ENCODE measurements around the gene PPARD.
A peak's percentile ranks its signal among the peaks of the same experiment; 100 is the strongest.
"Not testable (repeated sequence)": the region's sequence is repeated elsewhere in the genome, so short reads cannot be mapped to it uniquely, and the experiment has no call there.

PPARD gene

DNA sequence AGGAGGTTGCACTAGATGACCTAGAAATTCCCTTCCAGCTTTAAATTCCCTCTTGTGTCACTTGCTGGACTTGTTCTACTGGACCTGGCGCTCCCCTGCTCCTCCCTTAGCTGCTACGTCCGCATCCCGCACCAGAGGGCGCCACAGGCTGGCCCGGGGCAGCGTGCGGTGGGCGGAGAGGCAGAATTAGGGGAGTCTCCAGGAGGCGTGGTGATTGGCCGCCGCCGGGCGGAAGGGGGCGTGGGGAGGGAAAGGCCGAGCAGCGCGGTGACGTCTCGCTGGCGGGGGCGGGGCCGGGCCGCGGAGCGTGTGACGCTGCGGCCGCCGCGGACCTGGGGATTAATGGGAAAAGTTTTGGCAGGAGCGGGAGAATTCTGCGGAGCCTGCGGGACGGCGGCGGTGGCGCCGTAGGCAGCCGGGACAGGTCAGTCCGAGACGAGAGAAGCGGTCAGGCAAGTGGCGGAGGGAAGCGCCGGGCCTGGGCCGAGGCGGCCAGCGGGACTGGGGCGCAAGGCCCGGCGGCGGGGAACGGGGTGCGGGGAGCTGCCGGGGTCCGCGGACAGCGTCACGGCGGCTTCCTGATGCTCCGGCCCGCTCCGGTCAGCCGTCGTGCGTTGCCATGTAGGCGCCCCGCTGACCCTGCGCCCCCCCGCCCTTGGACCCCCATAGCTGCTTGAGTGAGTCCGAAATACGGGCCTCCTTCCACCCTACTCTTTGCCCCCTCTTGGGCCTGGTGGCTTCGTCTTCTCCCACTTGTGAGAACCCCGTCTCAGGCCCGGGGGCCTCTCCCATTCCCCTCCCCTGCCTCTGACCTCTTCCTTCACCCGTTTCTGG, at the start of gene PPARD:
PPARD (plus strand) TSS at position 301 of the 834 bp plus-strand sequence. CDS start 68,530 bp downstream, outside the sequence.
- peak; percentile 98 for DNase-seq (ENCODE audit: low spot score)

DNA sequence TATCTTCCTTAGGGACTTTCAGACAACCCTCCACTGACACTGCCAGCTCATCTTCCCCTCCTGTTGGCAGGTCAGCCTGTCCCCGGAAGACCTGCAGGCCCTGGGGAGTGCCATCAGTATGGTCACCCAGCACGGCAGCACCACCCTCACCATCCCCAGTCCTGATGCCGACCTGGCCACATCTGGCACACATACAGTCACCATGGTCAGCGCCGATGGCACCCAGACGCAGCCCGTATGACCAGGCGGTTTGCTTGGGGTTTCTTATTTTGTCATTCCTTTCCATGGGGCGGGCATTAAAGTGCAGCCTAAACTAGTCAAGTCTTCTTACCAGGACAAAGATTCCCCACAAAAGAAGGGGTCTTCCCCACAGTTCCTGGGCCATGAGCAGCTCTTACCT, 48.7 kb upstream of the PPARD start:
- DNase-seq (ENCODE audit: low spot score), result no peak

DNA sequence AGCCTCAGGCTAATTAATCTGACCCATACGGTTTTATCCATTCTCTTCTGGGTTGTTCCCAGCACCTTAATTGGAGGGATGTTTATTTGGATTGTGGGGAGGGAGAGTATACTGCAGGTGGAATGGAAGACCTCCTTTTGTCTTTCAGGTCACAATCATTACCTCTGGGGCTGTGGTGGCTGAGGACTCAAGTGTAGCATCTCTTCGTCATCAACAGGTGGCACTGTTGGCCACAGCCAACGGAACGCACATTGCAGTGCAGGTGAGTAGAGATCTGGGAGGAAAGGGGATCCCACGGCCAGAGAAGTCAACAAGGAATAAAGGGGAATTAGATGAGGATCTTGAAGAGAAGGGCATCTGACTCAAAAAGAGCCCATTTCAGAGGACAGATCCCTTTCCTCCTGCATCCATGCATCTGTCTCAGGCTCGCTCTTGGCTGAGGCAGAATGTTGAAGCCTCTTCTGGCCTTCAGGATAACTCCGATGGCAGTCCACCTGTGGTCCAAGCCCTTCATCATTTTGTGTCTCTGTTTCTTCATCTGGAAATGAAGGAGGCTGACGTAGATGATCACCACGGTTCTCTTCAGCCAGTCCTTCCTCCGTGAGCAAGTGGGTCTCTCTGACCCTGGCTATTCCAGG, 47.9 kb upstream of the PPARD start:
- DNase-seq (ENCODE audit: low spot score), result peak; percentile 66

DNA sequence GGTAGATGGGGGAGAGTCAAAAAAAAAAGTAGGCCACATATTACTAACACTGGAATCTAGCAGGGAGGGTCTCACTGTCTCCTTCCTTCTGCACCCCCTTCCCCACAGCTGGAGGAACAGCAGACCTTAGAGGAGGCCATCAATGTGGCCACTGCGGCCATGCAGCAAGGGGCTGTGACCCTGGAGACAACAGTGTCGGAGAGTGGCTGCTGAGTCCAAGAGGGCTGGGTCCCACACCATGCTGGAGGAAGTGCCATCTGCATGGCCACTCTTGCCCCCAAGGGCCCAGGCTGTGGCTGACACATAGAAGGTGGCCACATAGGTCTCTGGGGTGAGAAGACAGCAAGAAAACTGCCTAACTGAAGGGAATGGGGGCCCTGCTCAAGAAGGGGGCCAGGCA, 47.3 kb upstream of the PPARD start:
- DNase-seq (ENCODE audit: low spot score), result no peak

DNA sequence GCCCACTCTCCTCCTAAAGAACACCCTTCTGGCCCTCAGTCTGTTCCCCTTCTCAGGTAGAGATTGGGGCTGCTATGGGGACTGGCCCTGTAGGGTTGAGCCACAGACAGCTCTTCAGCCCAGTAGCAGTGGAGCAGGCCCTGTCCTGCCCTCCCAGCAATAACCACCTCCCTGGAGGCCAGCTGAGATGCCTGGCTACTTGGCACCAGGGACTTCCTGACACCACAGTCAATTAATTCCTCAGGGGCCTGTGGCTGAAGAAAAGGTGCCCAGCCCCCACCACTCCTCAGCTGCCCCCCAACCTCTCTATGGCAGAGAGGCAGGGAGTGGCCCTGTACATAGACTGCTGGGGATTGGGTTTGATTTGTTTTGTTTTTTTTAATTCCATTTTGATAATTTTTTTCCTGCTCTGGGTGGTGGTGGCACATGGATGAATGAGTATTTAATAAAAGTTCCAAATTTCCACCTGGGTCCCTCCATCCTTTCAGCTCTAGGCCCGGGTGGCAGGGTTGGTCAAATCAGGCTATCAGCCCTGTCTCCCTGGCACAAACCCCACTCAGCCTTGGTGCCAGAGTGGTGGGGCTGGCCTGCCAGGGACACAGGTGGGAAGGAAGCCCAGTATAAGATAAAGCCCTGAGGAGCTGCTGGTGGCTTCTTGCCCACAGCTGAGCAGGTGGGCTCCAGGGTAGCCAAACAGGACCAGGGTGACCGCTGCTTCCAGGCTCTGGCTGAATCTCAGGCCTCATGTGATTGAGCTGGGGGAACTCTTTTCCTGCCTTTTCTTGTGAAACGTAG, 46.6 kb upstream of the PPARD start:
- no peak for DNase-seq (ENCODE audit: low spot score)

DNA sequence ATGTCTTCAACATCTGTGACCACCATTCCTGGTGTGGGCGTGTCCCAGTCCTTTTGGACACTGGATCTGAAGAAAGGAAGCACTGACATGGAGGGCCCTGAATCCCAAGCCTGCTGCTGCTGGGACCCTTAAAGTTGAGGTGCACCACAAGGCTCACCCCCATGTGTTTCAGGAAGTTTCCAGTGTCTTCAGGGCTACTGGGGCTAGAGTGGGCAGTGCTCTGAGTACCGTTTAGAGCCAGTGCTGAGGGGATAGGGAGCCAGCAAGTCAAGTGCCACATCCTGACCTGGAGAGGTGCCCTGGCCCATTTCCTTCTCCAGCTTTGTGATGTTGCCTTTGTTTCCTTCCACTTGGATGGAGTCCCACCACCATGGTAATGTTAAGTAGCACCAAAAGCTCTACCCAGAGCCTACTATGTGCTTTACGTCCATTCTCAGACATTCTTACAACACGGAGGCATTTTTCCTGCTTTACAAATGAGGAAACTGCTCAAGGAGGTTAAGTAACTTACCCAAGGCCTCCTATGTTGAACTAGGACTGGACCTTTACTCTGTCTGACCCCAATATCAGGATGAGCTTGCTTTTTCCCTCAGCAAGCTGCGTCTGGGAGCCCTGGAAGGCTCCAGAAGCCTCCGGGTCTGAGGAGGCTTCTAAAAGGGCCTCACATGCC, 45.3 kb upstream of the PPARD start:
- DNase-seq (ENCODE audit: low spot score), result no peak

DNA sequence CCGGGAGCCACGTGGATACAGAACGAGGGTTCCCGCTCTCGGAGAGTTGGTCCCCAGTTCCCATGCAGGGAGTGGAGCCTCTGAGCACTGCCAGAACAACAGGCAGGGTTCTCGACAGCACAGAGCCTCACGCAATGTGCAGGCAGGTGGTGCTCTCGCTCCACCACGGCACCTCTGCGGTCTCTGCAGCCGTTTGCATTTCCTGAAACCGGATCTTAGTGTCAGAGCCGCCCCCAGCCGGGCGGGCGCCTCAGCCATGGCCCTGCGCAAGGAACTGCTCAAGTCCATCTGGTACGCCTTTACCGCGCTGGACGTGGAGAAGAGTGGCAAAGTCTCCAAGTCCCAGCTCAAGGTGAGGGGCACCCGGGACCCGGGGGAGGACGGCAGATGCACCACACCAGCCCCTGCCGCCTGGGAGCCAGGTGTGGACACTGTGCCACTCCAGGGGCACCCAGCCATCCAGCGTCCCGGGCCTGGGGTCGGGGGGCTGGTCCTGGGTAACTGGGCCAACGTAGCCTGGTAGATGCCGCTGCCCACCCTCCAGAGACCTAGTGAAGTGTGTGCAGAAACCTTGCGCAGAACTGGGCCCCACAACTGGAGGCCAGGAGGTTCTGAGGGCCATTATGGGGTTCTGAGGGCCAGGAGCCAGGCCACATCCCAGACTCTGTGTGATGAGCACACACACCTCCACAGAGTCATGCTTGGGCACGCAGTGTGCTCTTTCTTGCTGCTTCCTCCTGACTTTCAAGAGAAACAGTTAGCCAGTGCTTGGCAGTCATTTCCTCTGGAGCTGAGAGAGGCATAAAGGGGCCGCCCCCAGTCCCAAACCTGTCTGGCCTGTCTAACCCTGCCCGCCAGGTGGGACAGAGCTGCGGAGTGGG, 44.5 kb upstream of the PPARD start, which contains the start of gene DEF6:
DEF6 (plus strand) TSS at position 218 of the 881 bp plus-strand sequence; CDS start at position 257, 39 bp downstream.
- DNase-seq (ENCODE audit: low spot score), result peak; percentile 69

DNA sequence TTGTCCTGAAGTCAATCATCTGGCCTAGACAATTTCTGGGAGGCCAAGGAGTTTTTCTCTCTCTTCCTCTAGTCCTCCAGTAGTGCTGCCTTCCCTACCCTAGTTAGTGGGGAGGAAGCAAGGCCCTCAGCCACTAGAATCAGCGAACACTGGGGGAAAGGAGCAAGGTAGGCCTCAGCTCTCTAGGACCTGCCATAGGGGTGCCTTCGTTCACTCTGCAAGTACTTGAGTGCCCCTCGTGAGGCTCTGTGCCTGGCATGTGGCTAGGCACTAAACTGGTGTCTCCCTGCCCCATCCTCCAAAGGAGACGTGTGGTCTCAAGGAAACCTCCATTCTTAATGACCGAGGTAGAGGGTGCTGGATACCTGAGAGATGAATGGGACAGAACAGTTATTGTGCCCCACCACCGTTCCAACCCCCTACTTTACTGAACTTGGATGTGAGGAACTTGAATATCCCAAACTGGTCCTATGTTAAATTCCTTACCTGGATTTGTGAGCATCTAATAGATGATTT, 43.7 kb upstream of the PPARD start:
- no peak for DNase-seq (ENCODE audit: low spot score)

DNA sequence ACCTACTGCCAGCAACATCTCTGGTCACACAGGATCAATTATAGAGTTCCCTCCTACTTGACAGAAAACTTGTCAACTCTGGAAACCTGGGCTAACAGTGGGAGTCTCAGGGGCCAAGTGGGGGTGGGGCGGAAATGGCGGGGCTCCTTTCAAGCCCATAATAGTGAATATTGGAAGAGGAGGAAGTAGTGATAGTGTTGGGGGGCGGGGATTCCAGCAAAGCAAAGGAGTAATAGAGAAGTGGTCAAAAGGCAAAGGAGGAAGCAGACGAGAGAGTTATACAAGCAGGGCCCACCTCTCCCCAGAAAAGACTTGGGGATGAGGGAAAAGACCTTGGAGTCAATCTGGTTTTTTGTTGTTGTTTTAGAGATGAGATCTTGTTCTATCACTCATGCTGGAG, 42.7 kb upstream of the PPARD start:
- DNase-seq (ENCODE audit: low spot score), result no peak

DNA sequence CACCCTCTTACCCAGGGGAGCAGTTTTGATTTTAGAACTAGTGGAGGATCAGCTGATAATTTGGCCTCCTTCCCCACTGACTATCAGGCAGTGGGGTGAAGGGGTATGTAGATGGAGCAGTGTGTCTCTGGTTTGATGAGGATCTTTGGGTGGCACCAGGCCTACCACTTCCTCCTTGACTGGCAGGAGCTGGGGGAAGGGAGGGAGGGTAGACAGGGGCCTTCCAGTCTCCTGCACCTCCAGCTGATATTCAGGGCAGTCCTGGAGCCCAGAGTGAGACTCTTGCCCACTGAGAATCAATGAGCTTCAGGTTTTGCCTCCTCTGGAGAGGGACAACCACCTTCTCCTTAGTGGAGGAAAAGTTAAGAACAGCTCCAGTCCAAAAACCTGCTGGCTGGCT, 41.5 kb upstream of the PPARD start:
- no peak for DNase-seq (ENCODE audit: low spot score)

DNA sequence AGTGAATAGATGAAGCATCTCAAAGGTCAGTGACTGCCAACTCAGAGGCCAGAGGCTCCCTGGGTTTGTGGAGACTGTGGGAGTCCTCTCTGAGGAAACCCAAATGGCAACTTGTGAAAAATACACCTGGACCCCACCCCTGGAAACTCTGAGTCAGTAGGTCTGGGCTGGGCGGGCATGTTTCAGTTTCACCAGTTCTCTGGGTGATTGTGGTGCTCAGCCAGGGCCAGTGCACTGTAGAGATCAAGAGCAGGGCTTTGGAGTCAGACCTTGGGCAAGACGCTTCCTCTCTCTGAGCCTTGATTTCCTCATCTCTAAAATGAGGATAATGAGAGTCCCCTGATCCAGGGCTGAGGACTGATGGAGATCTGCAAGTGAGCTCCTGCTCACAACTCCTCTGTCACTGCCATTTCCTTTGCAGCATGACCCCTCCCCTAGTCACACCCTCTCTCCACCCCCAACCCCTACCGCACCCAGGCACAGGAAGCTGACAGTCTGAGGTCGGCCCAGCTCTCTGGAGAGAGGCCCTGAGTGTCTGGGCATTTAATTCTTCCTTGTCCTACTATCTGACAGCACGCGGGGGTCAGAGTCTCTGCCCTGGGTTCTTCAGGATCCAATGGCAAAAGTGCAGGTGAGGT, 39.6 kb upstream of the PPARD start:
- peak; percentile 52 for DNase-seq (ENCODE audit: low spot score)

DNA sequence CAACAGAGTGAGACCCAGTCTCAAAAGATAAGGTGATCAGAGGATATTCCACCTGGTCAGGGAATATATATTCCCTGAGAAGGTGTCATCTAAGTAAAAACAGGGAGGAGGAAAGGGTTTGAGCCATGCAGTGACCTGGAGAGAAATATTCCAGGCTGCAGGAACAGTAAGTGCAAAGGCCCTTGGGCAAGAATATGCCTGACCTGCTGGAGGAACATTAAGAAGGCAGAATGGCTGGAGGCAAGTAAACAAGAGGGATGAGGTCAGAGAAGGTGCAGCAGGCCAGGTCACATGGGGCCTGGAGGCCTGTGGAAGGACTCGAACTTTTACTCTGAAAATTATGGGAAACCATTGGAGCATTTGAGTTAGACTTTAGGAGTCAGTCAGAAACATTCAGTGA, 38.1 kb upstream of the PPARD start:
- no peak for DNase-seq (ENCODE audit: low spot score)

DNA sequence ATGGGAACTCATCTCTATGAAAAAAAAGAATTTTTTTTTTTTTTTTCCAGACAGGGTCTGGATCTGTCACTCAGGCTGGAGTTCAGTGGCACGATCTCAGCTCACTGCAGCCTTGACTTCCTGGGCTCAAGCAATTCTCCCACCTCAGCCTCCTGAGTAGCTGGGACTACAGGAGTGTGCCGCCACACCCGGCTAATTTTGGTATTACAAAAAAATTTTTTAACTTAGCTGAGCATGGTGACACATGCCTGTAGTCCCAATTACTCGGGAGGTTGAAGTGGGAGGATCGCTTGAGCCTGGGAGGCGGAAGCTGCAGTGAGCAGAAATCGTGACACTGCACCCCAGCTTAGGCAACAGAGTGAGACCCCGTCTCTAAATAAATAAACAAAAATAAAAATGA, 37.2 kb upstream of the PPARD start:
- no peak for DNase-seq (ENCODE audit: low spot score)

DNA sequence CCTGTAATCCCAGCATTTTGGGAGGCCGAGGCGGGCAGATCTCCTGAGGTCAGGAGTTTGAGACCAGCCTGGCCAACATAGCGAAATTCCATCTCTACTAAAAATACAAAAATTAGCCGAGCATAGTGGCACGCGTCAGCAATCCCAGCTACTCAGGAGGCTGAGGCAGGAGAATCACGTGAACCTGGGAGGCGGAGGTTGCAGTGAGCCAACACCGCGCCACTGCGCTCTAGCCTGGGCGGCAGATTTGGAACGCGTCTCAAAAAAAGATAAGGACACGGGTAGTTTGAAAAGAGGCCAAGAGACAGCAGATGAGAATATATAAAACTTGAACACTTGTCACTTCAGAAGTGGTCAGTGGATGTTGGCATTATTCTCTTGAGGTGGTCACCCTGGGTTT, 35.2 kb upstream of the PPARD start:
- DNase-seq (ENCODE audit: low spot score), result not testable (repeated sequence)

DNA sequence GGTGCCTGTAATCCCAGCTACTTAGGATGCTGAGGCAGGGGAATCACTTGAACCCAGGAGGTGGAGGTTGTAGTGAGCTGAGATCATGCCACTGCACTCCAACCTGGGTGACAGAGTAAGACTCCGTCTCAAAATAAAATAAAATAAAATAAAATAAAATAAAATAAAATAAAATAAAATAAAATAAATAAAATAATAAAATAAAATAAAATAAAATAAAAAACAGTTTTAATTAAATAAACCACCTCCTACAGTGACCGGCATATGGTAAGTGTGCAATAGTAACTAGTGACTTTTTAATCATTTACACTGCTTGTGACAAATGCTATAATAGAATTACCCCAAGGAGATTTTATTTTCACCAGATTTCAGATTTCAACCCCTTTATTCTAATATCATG, 33.8 kb upstream of the PPARD start:
- DNase-seq (ENCODE audit: low spot score), result not testable (repeated sequence)

DNA sequence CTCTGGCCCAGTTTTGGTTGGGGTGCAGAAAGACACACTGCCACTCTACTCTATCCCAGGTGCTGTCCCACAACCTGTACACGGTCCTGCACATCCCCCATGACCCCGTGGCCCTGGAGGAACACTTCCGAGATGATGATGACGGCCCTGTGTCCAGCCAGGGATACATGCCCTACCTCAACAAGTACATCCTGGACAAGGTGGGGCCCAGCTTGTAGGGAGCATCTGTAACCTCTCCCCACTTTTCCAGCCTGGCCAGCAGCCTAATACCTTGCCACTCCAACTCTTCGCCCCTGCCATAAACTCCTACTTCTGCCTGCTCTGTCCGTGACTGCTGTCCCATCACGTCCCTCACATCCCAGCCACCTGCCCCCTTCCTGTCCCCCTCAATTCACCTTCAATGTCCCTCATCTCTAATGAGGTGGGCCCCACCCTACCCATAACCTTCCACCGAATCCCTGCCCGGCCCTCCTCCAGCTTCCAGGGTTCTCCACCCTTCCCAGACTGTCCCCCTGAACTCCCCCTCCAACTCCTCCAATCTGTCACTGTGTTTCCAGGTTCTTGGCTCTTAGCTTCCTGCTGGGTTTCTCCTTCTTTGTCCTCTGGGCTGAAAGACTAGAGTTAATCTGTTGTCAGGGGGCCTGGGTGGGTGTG, 32.6 kb upstream of the PPARD start:
- DNase-seq (ENCODE audit: low spot score), result no peak

DNA sequence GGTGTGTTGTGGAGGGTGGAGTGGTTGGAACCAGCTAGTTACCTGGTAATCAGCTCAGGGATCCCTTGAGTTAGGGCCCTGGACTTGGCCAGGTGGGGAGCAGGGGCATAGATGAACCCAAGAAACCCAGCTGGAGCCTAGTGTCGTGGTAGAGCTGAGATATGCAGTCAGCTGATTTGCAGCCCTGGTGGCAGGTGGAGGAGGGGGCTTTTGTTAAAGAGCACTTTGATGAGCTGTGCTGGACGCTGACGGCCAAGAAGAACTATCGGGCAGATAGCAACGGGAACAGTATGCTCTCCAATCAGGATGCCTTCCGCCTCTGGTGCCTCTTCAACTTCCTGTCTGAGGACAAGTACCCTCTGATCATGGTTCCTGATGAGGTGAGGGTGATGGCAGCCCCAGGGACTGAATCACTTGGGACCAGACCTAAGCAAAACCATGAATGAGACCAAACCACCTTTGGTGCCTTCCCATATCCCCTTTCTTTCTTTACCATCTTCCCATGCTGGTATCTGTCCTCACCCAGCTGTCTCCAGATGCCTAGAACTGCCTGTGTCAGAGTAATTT, 32.0 kb upstream of the PPARD start:
- DNase-seq (ENCODE audit: low spot score), result no peak

DNA sequence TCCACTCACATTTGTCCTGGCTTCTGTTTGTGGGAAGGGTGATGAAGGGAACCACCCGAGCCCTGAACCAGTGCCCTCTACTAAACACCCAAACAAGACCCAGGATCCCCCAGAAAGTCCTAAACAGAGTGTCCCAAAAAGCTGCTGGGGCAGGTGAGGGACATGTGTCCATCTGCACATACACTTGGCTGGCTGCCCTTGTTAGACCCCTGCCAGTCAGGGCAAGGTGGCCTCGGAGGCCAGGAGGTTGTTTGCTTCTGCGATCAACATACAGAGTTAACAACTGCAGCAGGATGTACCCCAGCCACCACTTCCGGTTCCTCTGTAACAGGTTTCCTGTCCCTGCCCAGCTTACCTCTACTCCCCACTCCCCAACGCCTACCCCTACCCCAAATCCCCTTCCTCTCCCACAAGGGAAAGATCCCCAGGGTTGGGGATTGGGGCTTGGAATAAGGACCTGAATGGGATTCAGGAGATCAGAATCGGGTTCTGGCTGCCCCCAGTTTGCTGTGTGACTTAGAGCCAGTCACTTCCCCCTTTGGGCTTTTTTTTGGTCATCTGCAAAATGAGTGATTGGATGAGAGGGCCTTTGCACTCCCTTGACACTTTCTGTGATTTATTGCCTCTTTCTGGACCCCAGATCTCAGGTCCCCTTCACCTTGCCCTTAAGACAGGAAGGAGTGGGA, 30.8 kb upstream of the PPARD start:
- no peak for DNase-seq (ENCODE audit: low spot score)

All from hepatic stellate cell (primary cell).